Hepatic stellate cell (primary cell): ENCODE measurements around the gene SLC9A3.

Source experiments
- DNase-seq: peaks from one replicate; pipeline ENCODE4 v3.0.0; 2011; ENCODE audit warnings: low spot score

Gene SLC9A3

GRCh38 chr5:554284-554988 lies 30.2 kb upstream of the SLC9A3 start:
- no peak for DNase-seq

- no peak for DNase-seq
These were observed 29.6 kb upstream of the SLC9A3 start for GRCh38 chr5:553874-554273.

GRCh38 chr5:551406-551805 lies 27.2 kb upstream of the SLC9A3 start:
- DNase-seq, result no peak

- no peak for DNase-seq
These were observed 25.0 kb upstream of the SLC9A3 start for GRCh38 chr5:549229-549628.

- DNase-seq, result no peak
These were observed 24.0 kb upstream of the SLC9A3 start for GRCh38 chr5:548256-548655.

GRCh38 chr5:547086-547924 lies 23.1 kb upstream of the SLC9A3 start:
- no peak for DNase-seq

GRCh38 chr5:546376-546908 lies 22.2 kb upstream of the SLC9A3 start:
- no peak for DNase-seq

GRCh38 chr5:545641-546375 lies 21.6 kb upstream of the SLC9A3 start:
- DNase-seq, result no peak

- DNase-seq, result no peak
These were observed 20.6 kb upstream of the SLC9A3 start for GRCh38 chr5:544675-545355.

GRCh38 chr5:543755-544674 lies 19.8 kb upstream of the SLC9A3 start:
- DNase-seq, result no peak

GRCh38 chr5:543351-543750 lies 19.1 kb upstream of the SLC9A3 start:
- no peak for DNase-seq

- no peak for DNase-seq
These were observed 18.4 kb upstream of the SLC9A3 start for GRCh38 chr5:542319-543311.

- DNase-seq, result no peak
These were observed 17.5 kb upstream of the SLC9A3 start for GRCh38 chr5:541539-542318.

- DNase-seq, result no peak
These were observed 16.8 kb upstream of the SLC9A3 start for GRCh38 chr5:540906-541538.

GRCh38 chr5:540071-540905 lies 16.0 kb upstream of the SLC9A3 start:
- no peak for DNase-seq

GRCh38 chr5:539469-540070 lies 15.3 kb upstream of the SLC9A3 start:
- DNase-seq, result no peak
